ENCODE results near the gene KDM4E.

The KDM4E gene

DNA sequence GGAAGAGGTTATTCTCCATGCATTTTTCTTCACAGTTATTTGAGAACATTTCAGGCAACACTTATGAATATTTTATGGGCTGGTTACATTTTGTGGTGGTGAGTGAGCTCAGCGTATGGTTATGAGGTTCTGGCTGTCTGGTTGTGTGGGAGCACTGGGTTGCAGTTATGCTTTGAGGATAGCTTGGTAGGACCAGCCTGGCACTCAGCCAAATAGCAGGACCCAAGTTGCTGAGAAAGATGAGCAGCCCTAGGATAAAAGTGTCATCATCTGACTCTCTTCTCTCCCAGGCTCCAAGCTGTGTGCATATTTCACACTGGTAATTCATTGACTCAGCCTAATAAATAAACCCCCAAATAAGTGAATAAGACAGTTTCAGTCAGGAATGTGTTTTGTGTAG lies 33.6 kb downstream of the KDM4E start:
- in situ Hi-C loops (cut with HindIII; ENCODE audit: low pct_unique_long_range_greater_than_20kb, low sequenced_read_pairs) = no loop called here

GRCh38 chr11:95059046-95059445 lies 34.0 kb downstream of the KDM4E start:
- TF ChIP-seq JUND (IDR thresholded peaks at IDR 0.05; ENCODE audit: low read depth) = no peak
- DNase-seq (ENCODE audit: low read depth in 1 of 2, low spot score in 1 of 2) = no peak
- in situ Hi-C loops (cut with HindIII; ENCODE audit: low pct_unique_long_range_greater_than_20kb, low sequenced_read_pairs) = no loop called here

More for the DNA sequence above, 33.6 kb downstream of the KDM4E start:
- TF ChIP-seq JUND (IDR thresholded peaks at IDR 0.05; ENCODE audit: low read depth) = no peak
- DNase-seq (ENCODE audit: low read depth in 1 of 2, low spot score in 1 of 2) = no peak

DNA sequence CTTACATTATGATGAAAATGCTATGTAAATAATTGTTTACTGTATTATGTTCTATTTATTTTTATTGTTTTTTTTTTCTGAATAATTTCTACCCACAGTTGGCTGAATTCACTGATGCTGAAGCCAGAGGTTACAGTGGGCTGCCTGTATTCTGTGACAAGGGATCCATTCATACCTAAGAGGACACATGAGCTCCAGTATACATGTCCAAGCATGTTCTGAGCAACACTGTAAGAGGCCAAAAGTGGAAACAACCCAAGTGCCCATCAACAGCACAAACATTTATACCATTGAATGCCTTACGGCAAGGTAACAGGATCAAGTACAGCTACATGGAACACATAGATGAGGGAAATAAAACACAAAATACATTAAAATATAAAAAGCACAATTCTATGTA lies 40.3 kb downstream of the KDM4E start:
- no peak for TF ChIP-seq JUND (IDR thresholded peaks at IDR 0.05; ENCODE audit: low read depth)
- in situ Hi-C loops (cut with HindIII; ENCODE audit: low pct_unique_long_range_greater_than_20kb, low sequenced_read_pairs) = no loop called here
- DNase-seq (ENCODE audit: low read depth in 1 of 2, low spot score in 1 of 2) = no peak

GRCh38 chr11:95066716-95067038 lies 41.6 kb downstream of the KDM4E start, which contains the start of gene SRSF8:
SRSF8 (plus strand) TSS chr11:95066919; CDS start chr11:95067227, 308 bp downstream.
- DNase-seq (ENCODE audit: low read depth in 1 of 2, low spot score in 1 of 2) = no peak
- no peak for TF ChIP-seq JUND (IDR thresholded peaks at IDR 0.05; ENCODE audit: low read depth)
- in situ Hi-C loops (cut with HindIII; ENCODE audit: low pct_unique_long_range_greater_than_20kb, low sequenced_read_pairs) = no loop called here

- TF ChIP-seq JUND (IDR thresholded peaks at IDR 0.05; ENCODE audit: low read depth) = no peak
- DNase-seq (ENCODE audit: low read depth in 1 of 2, low spot score in 1 of 2) = peak; percentile 23 to 83
- in situ Hi-C loops (cut with HindIII; ENCODE audit: low pct_unique_long_range_greater_than_20kb, low sequenced_read_pairs) = no loop called here
These were observed 42.2 kb downstream of the KDM4E start for GRCh38 chr11:95067039-95067840.

GRCh38 chr11:95067841-95068219 lies 42.8 kb downstream of the KDM4E start:
- in situ Hi-C loops (cut with HindIII; ENCODE audit: low pct_unique_long_range_greater_than_20kb, low sequenced_read_pairs) = no loop called here
- DNase-seq (ENCODE audit: low read depth in 1 of 2, low spot score in 1 of 2) = no peak
- TF ChIP-seq JUND (IDR thresholded peaks at IDR 0.05; ENCODE audit: low read depth) = no peak

GRCh38 chr11:95068549-95068948 lies 43.5 kb downstream of the KDM4E start:
- peak; percentile 26 to 93 for DNase-seq (ENCODE audit: low read depth in 1 of 2, low spot score in 1 of 2)
- TF ChIP-seq JUND (IDR thresholded peaks at IDR 0.05; ENCODE audit: low read depth) = no peak
- in situ Hi-C loops (cut with HindIII; ENCODE audit: low pct_unique_long_range_greater_than_20kb, low sequenced_read_pairs) = no loop called here

DNA sequence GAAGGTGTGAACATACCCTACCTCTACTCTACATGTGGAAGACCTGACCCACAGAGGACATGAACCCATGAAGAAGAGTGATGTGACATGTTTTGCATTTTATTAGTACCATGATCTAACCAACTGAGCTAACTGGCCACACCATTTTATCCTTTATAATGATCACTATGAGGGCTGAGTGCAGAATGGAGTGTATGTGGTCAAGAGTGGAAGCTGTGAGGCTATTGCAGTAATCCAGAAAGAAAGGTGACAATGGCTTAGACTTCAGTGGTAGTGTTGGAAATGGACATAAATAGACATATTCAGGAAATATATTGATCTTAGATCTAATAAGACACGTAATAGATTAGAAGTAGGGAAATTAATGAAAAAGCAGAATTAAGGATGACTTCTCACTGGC lies 45.4 kb downstream of the KDM4E start:
- in situ Hi-C loops (cut with HindIII; ENCODE audit: low pct_unique_long_range_greater_than_20kb, low sequenced_read_pairs) = no loop called here
- TF ChIP-seq JUND (IDR thresholded peaks at IDR 0.05; ENCODE audit: low read depth) = no peak
- no peak for DNase-seq (ENCODE audit: low read depth in 1 of 2, low spot score in 1 of 2)

- DNase-seq (ENCODE audit: low read depth in 1 of 2, low spot score in 1 of 2) = no peak
- in situ Hi-C loops (cut with HindIII; ENCODE audit: low pct_unique_long_range_greater_than_20kb, low sequenced_read_pairs) = no loop called here
- no peak for TF ChIP-seq JUND (IDR thresholded peaks at IDR 0.05; ENCODE audit: low read depth)
These were observed 47.9 kb downstream of the KDM4E start for GRCh38 chr11:95072948-95073347.

GRCh38 chr11:95074792-95075563 lies 49.9 kb downstream of the KDM4E start:
- in situ Hi-C loops (cut with HindIII; ENCODE audit: low pct_unique_long_range_greater_than_20kb, low sequenced_read_pairs) = no loop called here
- no peak for TF ChIP-seq JUND (IDR thresholded peaks at IDR 0.05; ENCODE audit: low read depth)
- DNase-seq (ENCODE audit: low read depth in 1 of 2, low spot score in 1 of 2) = peak in 1 of 2 experiments; percentile 40

DNA sequence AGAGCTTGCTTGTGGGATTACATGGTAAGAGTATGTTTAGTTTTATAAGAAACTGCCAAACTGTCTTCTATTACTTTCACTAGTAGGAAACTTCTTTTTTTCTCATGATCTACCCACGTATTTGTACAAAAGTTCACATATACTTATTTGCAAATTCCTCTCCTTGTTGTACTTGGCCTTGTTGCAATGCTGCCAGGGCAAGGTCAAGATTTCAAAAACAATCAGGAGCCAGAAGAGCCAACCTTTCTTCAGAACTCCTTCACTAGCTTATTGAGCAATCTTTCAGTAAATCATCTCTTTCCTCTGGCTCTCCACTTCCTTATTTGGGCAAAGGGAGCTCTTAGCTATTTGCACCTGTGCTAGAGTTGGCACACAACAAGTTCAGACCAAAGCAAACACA lies 51.4 kb downstream of the KDM4E start:
- peak in 1 of 2 experiments; percentile 64 for DNase-seq (ENCODE audit: low read depth in 1 of 2, low spot score in 1 of 2)
- TF ChIP-seq JUND (IDR thresholded peaks at IDR 0.05; ENCODE audit: low read depth) = no peak
- in situ Hi-C loops (cut with HindIII; ENCODE audit: low pct_unique_long_range_greater_than_20kb, low sequenced_read_pairs) = no loop called here

DNA sequence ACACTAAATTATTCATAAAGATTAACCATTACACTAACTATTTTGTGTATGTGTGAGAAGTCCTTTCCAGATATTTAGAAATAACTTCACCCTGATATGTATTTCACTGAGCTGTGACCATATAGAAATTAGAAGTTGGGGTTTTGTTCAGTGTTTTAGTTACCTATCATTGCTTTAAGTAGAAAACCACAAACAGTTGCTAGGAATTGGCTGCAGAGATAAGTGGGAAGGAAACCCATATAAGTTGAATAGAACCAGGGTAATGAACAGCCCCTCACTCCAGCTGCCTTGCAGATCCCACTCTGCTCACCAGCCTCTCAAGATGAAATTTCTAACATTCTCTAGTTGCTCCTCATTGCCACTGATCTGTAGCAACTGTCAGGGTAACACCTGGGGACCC lies 51.9 kb downstream of the KDM4E start:
- in situ Hi-C loops (cut with HindIII; ENCODE audit: low pct_unique_long_range_greater_than_20kb, low sequenced_read_pairs) = no loop called here
- no peak for TF ChIP-seq JUND (IDR thresholded peaks at IDR 0.05; ENCODE audit: low read depth)
- no peak for DNase-seq (ENCODE audit: low read depth in 1 of 2, low spot score in 1 of 2)
